Hematopoietic multipotent progenitor cell treated with erythropoietin and hydrocortisone succinate and interleukin-3 and kit ligand, for 8 days (in vitro differentiated cells): ENCODE data around the gene SKAP1.

Experiments
- DNase-seq: peaks from one replicate; pipeline ENCODE4 v3.0.0-alpha.2; 2015

The SKAP1 gene

GRCh38 chr17:48100160-48100559 is 329.9 kb downstream of the SKAP1 start:
- no peak for DNase-seq

- DNase-seq = no peak
Observed at GRCh38 chr17:48095611-48096010, 334.4 kb downstream of the SKAP1 start.

- no peak for DNase-seq
Observed at GRCh38 chr17:48093341-48094045, 336.5 kb downstream of the SKAP1 start.

GRCh38 chr17:48084932-48085331 is 345.1 kb downstream of the SKAP1 start:
- DNase-seq = no peak
